C4-2B (cell line): ENCODE measurements around the gene ERC2.

ENCODE experiments used
- ZFX ChIP-seq: fragments of 450-650 bp; IDR thresholded peaks from 2 replicates; pipeline ENCODE4 v1.6.1; 2017
- TF ChIP-seq, protein P1 (sequence below): fragments of 450-650 bp; conservative IDR thresholded peaks from 2 replicates; pipeline ENCODE4 v1.5.1; 2017; ENCODE audit warnings: mild to moderate bottlenecking

GRCh38 chr3:55852326-55852725, 615.9 kb downstream of the ERC2 start:
- TF ChIP-seq, protein P1, sequence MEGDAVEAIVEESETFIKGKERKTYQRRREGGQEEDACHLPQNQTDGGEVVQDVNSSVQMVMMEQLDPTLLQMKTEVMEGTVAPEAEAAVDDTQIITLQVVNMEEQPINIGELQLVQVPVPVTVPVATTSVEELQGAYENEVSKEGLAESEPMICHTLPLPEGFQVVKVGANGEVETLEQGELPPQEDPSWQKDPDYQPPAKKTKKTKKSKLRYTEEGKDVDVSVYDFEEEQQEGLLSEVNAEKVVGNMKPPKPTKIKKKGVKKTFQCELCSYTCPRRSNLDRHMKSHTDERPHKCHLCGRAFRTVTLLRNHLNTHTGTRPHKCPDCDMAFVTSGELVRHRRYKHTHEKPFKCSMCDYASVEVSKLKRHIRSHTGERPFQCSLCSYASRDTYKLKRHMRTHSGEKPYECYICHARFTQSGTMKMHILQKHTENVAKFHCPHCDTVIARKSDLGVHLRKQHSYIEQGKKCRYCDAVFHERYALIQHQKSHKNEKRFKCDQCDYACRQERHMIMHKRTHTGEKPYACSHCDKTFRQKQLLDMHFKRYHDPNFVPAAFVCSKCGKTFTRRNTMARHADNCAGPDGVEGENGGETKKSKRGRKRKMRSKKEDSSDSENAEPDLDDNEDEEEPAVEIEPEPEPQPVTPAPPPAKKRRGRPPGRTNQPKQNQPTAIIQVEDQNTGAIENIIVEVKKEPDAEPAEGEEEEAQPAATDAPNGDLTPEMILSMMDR: no peak
- TF ChIP-seq ZFX: no peak
